ENCODE measurements around the gene XPC.

XPC gene

DNA sequence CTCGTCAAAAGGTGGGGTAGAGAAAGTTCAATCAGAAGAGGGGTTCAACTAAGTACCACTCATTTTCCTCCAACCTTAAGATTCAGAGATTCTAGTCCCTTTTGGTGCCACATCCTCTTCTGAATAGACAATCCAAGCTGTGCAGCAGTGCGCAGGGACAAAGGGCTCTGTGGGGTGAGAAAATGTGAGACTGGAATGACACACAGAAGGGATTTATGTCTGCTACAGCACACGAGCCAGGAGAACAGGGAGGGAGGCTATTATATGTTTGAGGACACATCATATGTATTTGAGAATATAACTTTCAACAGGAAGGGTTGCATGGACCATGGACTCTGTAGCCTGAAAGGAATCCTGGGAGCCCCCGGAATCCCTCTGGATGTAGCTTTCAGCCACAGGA is 33.2 kb upstream of the XPC start (continued):
- TF ChIP-seq ZNF335 (tag by site-specific recombination; conservative IDR thresholded peaks at IDR 0.05) (no peak), ZNF473 (tag by site-specific recombination; IDR thresholded peaks at IDR 0.05) (no peak), MEIS1 (CRISPR knock-in tag; IDR thresholded peaks at IDR 0.05; ENCODE audit: borderline replicate concordance) (no peak)

GRCh38 chr3:14210843-14211594 is 32.6 kb upstream of the XPC start:
- Histone ChIP-seq H3K27ac (ENCODE audit: extremely low read depth, low read depth, low read length) (no peak overlapping the region), H3K36me3 (ENCODE audit: control insufficient read depth in 2 of 2, insufficient read depth in 1 of 2, low read length in 2 of 2) (no peaks in the 10 kb centered on the region), H3K4me3 (ENCODE audit: low read depth, low read length) (no peak overlapping the region), H3K4me1 (ENCODE audit: control insufficient read depth, insufficient read depth, low read length) (peaks cover 3% of the 10 kb centered on the region; the same call in 1 of the 2 replicates), H3K9me3 (ENCODE audit: control insufficient read depth, insufficient read depth, low read depth, low read length) (no peaks in the 10 kb centered on the region)
- ChIA-PET CTCF (interaction anchor here (0.7 to 3.7 kb wide), 6 partner anchors 8 to 314 kb away, joined by 3 to 32 read pairs (median 6); no protein-coding TSS in a partner anchor), POLR2A (interaction anchor here (0.5 kb wide), 1 partner anchor 22 kb away, joined by 5 read pairs; no protein-coding TSS in a partner anchor)
- TF ChIP-seq, protein P1, sequence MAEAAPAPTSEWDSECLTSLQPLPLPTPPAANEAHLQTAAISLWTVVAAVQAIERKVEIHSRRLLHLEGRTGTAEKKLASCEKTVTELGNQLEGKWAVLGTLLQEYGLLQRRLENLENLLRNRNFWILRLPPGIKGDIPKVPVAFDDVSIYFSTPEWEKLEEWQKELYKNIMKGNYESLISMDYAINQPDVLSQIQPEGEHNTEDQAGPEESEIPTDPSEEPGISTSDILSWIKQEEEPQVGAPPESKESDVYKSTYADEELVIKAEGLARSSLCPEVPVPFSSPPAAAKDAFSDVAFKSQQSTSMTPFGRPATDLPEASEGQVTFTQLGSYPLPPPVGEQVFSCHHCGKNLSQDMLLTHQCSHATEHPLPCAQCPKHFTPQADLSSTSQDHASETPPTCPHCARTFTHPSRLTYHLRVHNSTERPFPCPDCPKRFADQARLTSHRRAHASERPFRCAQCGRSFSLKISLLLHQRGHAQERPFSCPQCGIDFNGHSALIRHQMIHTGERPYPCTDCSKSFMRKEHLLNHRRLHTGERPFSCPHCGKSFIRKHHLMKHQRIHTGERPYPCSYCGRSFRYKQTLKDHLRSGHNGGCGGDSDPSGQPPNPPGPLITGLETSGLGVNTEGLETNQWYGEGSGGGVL (tag by site-specific recombination; IDR thresholded peaks at IDR 0.05): no peak
- TF ChIP-seq SP7 (tag by site-specific recombination; IDR thresholded peaks at IDR 0.05) (0 out of 2 replicates have a peak, but pooled peaks have one; percentile 18), PRDM1 (tag by site-specific recombination; IDR thresholded peaks at IDR 0.05) (0 out of 2 replicates have a peak, but pooled peaks have one; percentile 21)

- ChIA-PET CTCF (interaction anchor here (1.1 to 2.3 kb wide), 4 partner anchors 9 to 258 kb away, joined by 3 to 8 read pairs (median 6); no protein-coding TSS in a partner anchor), POLR2A (no interaction called here)
- no peak for TF ChIP-seq ZNF18 (tag by site-specific recombination; IDR thresholded peaks at IDR 0.05)
- TF ChIP-seq ZNF510 (tag by site-specific recombination; IDR thresholded peaks at IDR 0.05; ENCODE audit: insufficient replicate concordance): no peak
- TF ChIP-seq, protein P2, sequence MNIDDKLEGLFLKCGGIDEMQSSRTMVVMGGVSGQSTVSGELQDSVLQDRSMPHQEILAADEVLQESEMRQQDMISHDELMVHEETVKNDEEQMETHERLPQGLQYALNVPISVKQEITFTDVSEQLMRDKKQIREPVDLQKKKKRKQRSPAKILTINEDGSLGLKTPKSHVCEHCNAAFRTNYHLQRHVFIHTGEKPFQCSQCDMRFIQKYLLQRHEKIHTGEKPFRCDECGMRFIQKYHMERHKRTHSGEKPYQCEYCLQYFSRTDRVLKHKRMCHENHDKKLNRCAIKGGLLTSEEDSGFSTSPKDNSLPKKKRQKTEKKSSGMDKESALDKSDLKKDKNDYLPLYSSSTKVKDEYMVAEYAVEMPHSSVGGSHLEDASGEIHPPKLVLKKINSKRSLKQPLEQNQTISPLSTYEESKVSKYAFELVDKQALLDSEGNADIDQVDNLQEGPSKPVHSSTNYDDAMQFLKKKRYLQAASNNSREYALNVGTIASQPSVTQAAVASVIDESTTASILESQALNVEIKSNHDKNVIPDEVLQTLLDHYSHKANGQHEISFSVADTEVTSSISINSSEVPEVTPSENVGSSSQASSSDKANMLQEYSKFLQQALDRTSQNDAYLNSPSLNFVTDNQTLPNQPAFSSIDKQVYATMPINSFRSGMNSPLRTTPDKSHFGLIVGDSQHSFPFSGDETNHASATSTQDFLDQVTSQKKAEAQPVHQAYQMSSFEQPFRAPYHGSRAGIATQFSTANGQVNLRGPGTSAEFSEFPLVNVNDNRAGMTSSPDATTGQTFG (tag by site-specific recombination; IDR thresholded peaks at IDR 0.05; ENCODE audit: borderline replicate concordance): no peak
- no peak for TF ChIP-seq ZNF248 (tag by site-specific recombination; IDR thresholded peaks at IDR 0.05)
- TF ChIP-seq ZNF791 (tag by site-specific recombination; IDR thresholded peaks at IDR 0.05): no peak
- H3K27ac ChIP-seq (ENCODE audit: extremely low read depth, low read depth, low read length): no peak overlapping the region
- H3K4me3 ChIP-seq (ENCODE audit: low read depth, low read length): no peak overlapping the region
- H3K9me3 ChIP-seq (ENCODE audit: control insufficient read depth, insufficient read depth, low read depth, low read length): no peaks in the 10 kb centered on the region
- H3K4me1 ChIP-seq (ENCODE audit: control insufficient read depth, insufficient read depth, low read length): peaks cover 3% of the 10 kb centered on the region; the same call in 1 of the 2 replicates
- no peaks in the 10 kb centered on the region for H3K36me3 ChIP-seq (ENCODE audit: control insufficient read depth in 2 of 2, insufficient read depth in 1 of 2, low read length in 2 of 2)
Measured at GRCh38 chr3:14210290-14210688, 31.9 kb upstream of the XPC start.

Measured in HEK293 (cell line).